Measurements from ENCODE around the gene TADA2B.
"Not testable (repeated sequence)": the region's sequence is repeated elsewhere in the genome, so short reads cannot be mapped to it uniquely, and the experiment has no call there.

Gene TADA2B

DNA sequence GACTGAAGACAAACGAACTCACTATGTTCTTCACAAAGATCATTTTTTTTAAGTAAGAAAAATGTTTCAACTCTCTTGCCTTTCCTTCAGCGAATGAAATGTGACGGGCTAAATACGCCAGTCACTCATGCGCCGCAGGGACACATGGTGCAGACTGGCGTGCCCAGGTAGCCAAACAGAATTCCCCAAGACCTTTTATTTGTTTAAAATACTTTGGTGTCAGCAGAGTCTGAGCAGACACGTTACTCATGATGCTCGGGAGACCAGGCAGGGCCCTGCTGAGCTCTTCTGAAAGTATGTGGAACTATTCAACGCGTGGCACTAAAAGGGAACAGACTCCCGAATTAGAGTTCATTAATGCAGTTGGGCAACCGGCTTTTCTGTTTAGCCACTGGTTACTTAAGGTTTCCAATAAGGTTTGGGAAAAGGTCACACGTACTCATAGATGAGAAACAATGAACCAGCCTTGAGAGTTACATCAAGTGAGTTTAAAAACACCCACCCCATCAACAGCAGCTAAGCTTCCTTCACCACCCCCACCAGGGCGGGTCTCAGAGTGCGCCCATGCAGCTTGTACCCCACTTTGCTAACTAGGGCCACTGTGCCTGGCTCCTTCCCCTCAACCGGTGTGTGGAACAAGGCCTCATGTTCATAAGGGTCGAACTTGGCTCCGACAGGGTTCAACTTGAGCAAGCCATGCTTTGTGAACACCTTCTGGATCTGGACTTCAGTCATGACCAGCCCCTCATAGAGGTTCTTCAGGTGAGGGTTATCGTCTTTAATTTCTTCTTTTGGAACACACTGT is 17.4 kb downstream of the TADA2B start:
- DNase-seq: peak; percentile 9

DNA sequence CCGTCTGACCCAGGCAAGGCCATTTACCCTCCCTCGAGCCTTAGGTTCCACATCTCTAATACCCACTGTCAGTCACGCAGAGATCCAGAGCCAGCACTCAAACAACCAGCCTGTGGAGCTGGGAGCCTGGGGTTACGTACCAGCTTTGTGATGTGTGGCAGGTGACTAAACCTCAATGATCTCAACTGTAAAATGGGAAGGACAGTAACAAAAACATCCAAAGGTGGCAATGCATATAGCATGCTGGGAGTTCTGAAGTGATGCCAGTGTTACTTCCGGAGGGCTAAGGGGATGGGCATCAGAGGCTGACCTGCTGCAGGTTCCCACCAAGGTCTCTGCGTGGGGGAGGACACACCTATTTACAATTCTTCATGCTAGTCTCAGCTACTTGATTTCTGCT is 18.6 kb downstream of the TADA2B start:
- DNase-seq: no peak

DNA sequence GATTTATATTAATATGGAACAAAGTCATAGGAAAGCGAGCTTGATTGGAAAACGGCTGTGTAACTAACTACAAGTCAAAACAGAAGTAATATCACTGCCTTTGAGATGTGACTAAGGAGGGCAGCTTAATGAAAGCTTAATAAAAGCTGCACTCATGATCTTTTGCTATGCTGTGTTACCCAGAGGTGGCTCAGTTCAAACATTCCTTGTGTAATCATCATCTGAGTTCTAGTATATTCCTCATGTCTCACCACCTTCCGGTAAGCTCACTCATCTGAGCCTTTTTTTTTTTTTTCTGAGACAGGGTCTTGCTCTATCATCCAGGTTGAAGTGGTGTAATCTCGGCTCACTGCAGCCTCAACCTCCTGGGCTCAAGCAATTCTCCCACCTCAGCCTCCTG is 19.6 kb downstream of the TADA2B start:
- no peak for DNase-seq

DNA sequence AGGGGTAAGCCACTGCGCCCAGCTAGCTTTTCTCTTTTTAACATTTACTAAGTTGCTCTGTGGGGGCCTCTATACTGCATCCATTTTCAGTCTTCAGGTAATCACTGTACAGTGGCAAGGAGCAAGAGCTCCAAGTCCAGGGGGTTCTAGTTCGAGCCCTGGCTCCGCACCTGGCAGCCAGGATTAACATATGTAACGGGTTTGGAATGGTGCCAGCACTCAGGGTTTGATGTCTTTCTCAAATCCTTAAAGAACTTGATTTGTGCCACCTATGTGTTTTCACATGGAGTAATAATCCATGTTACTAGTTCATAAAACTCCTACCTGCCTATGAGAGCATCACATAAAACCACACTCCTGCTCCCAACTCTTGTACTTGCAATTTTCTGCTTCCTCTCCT is 20.2 kb downstream of the TADA2B start:
- DNase-seq: no peak

- DNase-seq: no peak
These were observed 22.8 kb downstream of the TADA2B start for GRCh38 chr4:7066006-7066405.

- DNase-seq: no peak
These were observed 23.3 kb downstream of the TADA2B start for GRCh38 chr4:7066493-7066892.

GRCh38 chr4:7067126-7067451 is 23.9 kb downstream of the TADA2B start:
- no peak for DNase-seq

- peak; percentile 100 for DNase-seq
These were observed 24.5 kb downstream of the TADA2B start, which contains the start of gene GRPEL1 for GRCh38 chr4:7067452-7068278. TSS of gene GRPEL1 (minus strand) at chr4:7068064. CDS start at chr4:7068032, 32 bp downstream.

GRCh38 chr4:7068279-7068842 is 25.2 kb downstream of the TADA2B start:
- no peak for DNase-seq

DNA sequence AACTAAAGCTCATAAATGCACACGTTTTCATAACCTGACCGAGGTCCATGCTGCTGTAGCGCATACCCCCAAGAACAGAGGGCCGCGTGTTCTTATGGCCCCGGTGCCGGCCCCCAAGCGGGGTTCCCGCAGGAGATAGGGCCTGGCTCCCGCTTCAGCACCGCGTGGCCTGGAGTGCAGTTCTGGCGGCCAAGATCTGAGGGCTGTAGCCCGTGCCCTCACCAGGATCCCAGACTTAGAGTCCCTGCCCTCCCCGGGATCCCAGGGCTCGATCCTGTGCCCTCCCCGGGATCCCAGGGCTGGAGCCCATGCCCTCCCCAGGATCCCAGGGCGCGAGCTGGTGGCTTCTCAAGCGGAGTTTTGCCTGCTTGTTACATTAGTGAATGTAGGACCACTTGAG is 25.7 kb downstream of the TADA2B start:
- DNase-seq: no peak

DNA sequence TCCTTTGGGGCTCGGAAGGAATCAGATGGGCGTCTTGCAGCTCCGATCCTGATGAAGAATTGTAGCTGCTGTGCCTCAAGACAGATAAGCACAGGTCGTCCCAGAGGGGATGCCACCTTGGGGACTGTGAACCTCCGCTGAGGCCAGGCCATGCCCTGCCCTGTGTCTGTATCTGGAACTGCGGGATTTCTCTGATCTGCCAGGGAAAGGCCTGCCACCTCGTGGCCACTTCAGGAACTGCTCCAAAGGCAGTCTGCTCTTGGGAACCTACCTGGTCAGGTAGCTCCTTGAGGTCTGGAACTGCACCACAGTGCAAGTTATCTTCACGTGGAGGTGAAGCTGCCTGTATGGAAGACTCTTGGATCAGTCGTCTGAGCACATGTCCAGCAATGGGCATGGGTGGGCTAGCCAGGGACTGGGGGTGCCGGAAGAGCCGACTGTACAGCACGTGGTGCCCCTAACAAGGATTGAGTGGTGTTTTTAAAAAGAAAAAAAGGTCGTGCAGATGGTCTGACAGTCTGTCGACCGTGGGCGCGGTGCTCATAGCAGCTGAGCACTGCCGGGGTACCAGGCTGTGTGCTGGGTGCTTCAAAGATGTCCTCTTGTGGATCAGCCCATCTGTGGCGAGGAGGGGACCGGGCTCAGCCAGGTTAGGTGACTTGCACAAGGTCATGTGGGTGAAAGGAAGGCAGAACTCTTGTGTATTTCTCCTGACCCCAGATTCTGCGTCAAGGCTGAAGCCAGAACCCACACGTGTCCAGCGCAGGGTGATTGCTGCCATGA is 27.7 kb downstream of the TADA2B start:
- DNase-seq: peak; percentile 78

DNA sequence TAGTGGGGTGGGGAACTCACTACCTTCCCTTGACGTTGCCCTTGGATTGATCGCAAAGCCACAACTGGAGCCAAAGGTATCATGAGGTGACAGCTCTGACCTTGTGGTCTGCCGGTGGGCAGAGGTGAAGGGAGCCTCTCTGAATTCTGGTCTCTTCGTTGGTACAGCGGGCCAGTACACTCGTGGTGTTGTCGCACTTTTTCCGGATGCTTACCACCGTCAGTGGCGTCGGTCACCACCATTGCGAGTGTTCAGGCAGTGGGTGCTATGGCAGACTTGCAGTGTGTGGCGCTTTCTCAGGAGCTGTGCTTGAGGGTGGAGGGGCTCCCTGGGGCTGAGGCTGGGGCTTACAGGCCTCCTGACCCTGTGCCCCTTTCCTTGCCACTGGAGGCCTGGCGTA is 29.9 kb downstream of the TADA2B start:
- no peak for DNase-seq

DNA sequence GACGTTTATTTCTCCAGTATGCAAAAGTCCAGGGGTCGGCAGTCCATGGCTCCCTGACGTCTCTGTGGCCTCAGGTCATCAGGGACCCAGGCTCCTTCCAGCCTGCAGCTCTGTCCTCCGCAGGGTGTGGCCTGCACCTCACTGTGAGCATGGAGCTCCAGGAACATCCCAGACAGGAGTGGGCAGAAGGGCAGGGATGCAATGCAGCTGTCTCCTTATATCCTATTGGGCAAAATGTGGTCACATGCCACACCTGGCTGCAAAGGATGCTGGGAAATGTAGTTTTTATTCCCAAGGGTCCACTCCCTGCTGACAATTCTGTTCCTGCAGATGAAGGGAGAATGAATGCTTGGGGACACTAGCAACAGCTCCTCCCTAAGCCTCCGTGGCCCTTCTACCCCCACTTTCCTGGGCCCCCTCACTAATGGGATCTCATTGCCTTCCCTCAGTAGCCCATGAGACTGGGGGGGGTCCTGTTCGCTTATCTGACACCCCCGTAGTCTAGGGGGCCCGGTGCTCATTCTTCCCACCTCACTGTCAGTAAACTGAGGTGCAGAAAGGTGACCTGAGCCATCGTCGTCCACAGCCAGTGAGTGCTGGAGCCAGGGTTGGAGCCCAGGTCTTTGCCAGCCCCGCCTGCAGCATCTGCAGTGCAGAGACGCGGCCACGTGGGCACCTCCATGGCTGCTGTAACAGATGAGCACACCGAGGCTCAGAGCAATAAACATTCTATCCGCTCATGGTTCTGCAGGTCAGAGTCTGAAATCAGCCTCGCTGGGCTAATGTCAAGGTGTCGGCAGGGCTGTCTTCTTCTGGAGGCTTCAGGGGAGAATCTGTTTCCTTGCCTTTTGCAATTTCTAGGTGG is 30.6 kb downstream of the TADA2B start:
- DNase-seq: no peak

GRCh38 chr4:7074426-7074825 is 31.3 kb downstream of the TADA2B start:
- DNase-seq: peak; percentile 55

DNA sequence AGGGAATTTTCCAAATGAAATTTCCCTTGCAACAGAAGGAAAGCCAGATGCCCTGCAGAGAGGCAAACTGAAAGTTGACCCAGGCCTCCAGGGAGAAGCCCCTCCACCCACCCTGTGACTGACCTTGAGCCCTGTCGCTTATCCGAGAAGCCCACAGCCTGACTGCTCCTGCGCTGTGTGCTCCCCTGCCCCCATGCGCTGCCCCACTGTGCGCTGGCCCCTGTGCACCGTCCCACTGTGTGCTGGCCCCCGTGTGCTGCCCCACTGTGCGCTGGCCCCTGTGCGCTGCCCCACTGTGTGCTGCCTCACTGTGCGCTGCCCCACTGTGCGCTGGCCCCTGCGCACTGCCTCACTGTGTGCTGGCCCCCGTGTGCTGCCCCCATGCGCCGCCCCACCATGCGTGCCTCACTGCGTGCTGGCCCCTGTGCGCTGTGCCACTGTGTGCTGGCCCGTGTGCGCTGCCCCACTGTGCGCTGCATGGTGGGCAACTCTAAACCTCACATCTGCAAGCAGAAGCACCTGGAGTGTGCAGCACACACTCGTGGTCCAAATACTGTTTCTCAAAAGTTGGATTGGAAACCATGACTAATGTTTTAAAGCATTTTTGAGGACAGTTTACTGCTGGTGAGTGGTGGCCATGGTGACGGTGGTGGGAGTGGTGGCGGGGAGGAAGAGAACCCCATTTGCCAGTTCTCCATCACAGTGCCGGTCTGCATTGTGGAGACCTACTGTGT is 33.0 kb downstream of the TADA2B start:
- DNase-seq: no peak

GRCh38 chr4:7076696-7077082 is 33.5 kb downstream of the TADA2B start:
- DNase-seq: no peak

DNA sequence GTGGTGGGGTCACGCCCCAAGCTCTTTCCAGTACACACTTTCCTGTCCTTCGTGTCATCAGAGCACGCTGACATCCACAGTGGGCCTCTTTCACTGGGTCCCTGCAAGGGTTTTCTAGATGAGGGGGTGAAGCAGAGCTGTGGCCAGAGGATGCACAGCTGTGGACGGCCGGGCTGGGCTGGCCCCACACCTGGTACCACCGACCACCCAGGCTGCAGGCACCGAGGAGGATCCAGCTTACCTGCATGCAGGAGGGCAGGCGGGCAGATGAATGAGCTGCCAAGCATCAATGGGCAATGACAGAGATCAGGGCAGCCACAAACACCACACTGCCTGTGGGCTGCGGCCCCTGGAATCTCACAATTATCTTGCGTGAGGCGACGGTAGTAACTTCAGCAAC is 34.2 kb downstream of the TADA2B start:
- DNase-seq: no peak

DNA sequence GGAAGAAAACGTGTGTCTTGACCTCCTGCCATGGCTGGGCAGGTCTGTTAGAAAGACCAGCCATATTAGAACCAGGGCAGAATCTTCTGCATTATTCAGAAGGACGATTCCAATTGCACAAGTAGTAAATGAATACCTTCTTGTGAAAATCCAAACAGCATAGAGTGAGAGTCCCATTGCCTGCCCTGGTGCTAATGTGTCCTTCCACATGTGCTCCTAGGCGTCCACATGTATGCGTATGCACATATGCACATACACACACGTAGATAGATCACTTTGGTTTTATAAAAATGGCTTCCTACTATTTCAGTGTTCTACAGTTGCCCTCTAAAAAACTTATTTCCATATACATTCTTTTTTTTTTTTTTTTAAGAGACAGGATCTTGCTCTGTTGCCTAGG is 34.9 kb downstream of the TADA2B start:
- DNase-seq: no peak

GRCh38 chr4:7079483-7079882 is 36.3 kb downstream of the TADA2B start:
- DNase-seq: not testable (repeated sequence)

DNA sequence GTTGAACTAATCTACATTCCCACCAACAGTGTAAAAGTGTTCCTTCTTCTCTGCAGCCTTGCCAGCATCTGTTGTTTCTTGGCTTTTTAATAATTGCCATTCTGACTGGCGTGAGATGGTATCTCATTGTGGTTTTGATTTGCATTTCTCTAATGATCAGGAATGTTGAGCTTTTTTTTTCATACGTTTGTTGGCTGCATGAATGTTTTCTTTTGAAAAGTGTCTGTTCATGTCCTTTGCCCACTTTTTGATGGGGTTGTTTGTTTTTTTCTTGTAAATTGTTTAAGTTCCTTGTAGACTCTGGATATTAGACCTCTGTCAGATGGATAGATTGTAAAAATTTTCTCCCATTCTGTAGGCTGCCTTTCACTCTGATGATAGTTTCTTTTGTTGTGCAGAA is 36.7 kb downstream of the TADA2B start:
- not testable (repeated sequence) for DNase-seq

Measured in right hindlimb (tissue), 1 donor.